ENCODE data around the gene SLC38A2.

SLC38A2 gene

GRCh38 chr12:46362895-46363581 lies 9.5 kb downstream of the SLC38A2 start:
- no peak overlapping the region for H3K4me3 ChIP-seq (ENCODE audit: low read depth, low read length)

GRCh38 chr12:46361667-46362034 lies 10.9 kb downstream of the SLC38A2 start:
- no peak overlapping the region for H3K4me3 ChIP-seq (ENCODE audit: low read depth, low read length)

- no peak overlapping the region for H3K4me3 ChIP-seq (ENCODE audit: low read depth, low read length)
These were observed 11.5 kb downstream of the SLC38A2 start for GRCh38 chr12:46360908-46361666.

GRCh38 chr12:46360370-46360769 lies 12.2 kb downstream of the SLC38A2 start:
- H3K4me3 ChIP-seq (ENCODE audit: low read depth, low read length): no peak overlapping the region

- no peak overlapping the region for H3K4me3 ChIP-seq (ENCODE audit: low read depth, low read length)
These were observed 12.8 kb downstream of the SLC38A2 start for GRCh38 chr12:46359667-46360280.

- no peak overlapping the region for H3K4me3 ChIP-seq (ENCODE audit: low read depth, low read length)
These were observed 13.5 kb downstream of the SLC38A2 start for GRCh38 chr12:46358791-46359666.

GRCh38 chr12:46358325-46358700 lies 14.3 kb downstream of the SLC38A2 start:
- H3K4me3 ChIP-seq (ENCODE audit: low read depth, low read length): no peak overlapping the region

GRCh38 chr12:46357438-46358324 lies 14.9 kb downstream of the SLC38A2 start:
- no peak overlapping the region for H3K4me3 ChIP-seq (ENCODE audit: low read depth, low read length)

GRCh38 chr12:46356655-46357437 lies 15.7 kb downstream of the SLC38A2 start:
- no peak overlapping the region for H3K4me3 ChIP-seq (ENCODE audit: low read depth, low read length)

GRCh38 chr12:46354802-46355199 lies 17.8 kb downstream of the SLC38A2 start:
- no peak overlapping the region for H3K4me3 ChIP-seq (ENCODE audit: low read depth, low read length)

- H3K4me3 ChIP-seq (ENCODE audit: low read depth, low read length): no peak overlapping the region
These were observed 18.3 kb downstream of the SLC38A2 start for GRCh38 chr12:46354111-46354801.

GRCh38 chr12:46351886-46352650 lies 20.5 kb downstream of the SLC38A2 start:
- no peak overlapping the region for H3K4me3 ChIP-seq (ENCODE audit: low read depth, low read length)

- no peak overlapping the region for H3K4me3 ChIP-seq (ENCODE audit: low read depth, low read length)
These were observed 21.4 kb downstream of the SLC38A2 start for GRCh38 chr12:46351138-46351537.

- H3K4me3 ChIP-seq (ENCODE audit: low read depth, low read length): no peak overlapping the region
These were observed 23.3 kb downstream of the SLC38A2 start for GRCh38 chr12:46349253-46349652.

GRCh38 chr12:46343118-46343852 lies 29.3 kb downstream of the SLC38A2 start:
- no peak overlapping the region for H3K4me3 ChIP-seq (ENCODE audit: low read depth, low read length)

GRCh38 chr12:46342562-46343033 lies 30.0 kb downstream of the SLC38A2 start:
- no peak overlapping the region for H3K4me3 ChIP-seq (ENCODE audit: low read depth, low read length)

GRCh38 chr12:46339051-46339450 lies 33.5 kb downstream of the SLC38A2 start:
- H3K4me3 ChIP-seq (ENCODE audit: low read depth, low read length): no peak overlapping the region

All from iPS-11a (cell line).